GM23338 (cell line): Measurements from ENCODE around the gene ZDHHC1. TPM values are rescaled to one million over a fixed set of nuclear protein-coding genes. Genes with fewer than 3 reads are reported as not detected.

Experiments
- ATAC-seq: fragments of 200-7000 bp; cut with Tn5 transposase; 3 replicates; pipeline ENCODE4 v1.9.1; 2020
- DNase-seq: peaks from one replicate; pipeline ENCODE4 v3.0.0-alpha.2; 2015; ENCODE audit warnings: low spot score
- H2AFZ ChIP-seq: fragments of 200-600 bp; sonication (generic); 2 replicates; pipeline ENCODE4 v1.8.0; 2016; ENCODE audit warnings: antibody characterized with exemption, mild to moderate bottlenecking, moderate library complexity
- H3F3A ChIP-seq: fragments of 200-600 bp; sonication (generic); replicated peaks from 2 replicates; pipeline ENCODE4 v1.8.0; 2017; ENCODE audit warnings: antibody characterized with exemption, mixed run types, low read depth
- H3K27ac ChIP-seq: fragments of 200-600 bp; sonication (generic); 2 replicates; pipeline ENCODE4 v1.6.1; 2016; ENCODE audit warnings: low read depth
- H3K27me3 ChIP-seq: fragments of 200-600 bp; sonication (generic); 2 replicates; pipeline ENCODE4 v1.8.0; 2016; ENCODE audit warnings: mild to moderate bottlenecking, mixed run types, moderate library complexity; ENCODE audit not compliant: insufficient read depth
- H3K36me3 ChIP-seq: fragments of 200-600 bp; sonication (generic); 2 replicates; pipeline ENCODE4 v1.8.0; 2016; ENCODE audit warnings: mild to moderate bottlenecking; ENCODE audit not compliant: insufficient read depth
- H3K4me1 ChIP-seq: fragments of 200-600 bp; sonication (generic); 2 replicates; pipeline ENCODE4 v1.8.0; 2016; ENCODE audit warnings: mild to moderate bottlenecking, moderate library complexity; ENCODE audit not compliant: insufficient read depth
- H3K4me2 ChIP-seq: fragments of 200-600 bp; sonication (generic); 2 replicates; pipeline ENCODE4 v1.7.1; 2017; ENCODE audit warnings: mixed run types
- H3K4me3 ChIP-seq: fragments of 200-600 bp; sonication (generic); 2 replicates; pipeline ENCODE4 v1.6.1; 2016; ENCODE audit warnings: mixed run types
- H3K79me2 ChIP-seq: fragments of 200-600 bp; sonication (generic); replicated peaks from 2 replicates; pipeline ENCODE4 v1.8.0; 2017; ENCODE audit warnings: mild to moderate bottlenecking; ENCODE audit not compliant: insufficient read depth
- H3K9me2 ChIP-seq: fragments of 200-600 bp; sonication (generic); 2 replicates; pipeline ENCODE4 v1.8.0; 2017; ENCODE audit not compliant: insufficient read depth
- H4K20me1 ChIP-seq: fragments of 200-600 bp; sonication (generic); replicated peaks from 2 replicates; pipeline ENCODE4 v1.8.0; 2017; ENCODE audit warnings: mild to moderate bottlenecking; ENCODE audit not compliant: insufficient read depth
- H3K27ac Mint-ChIP-seq: 2 replicates; pipeline ENCODE4 v1.8.0; 2020; ENCODE audit warnings: inconsistent platforms, mild to moderate bottlenecking, moderate library complexity, mixed read lengths
- H3K27me3 Mint-ChIP-seq: 3 replicates; pipeline ENCODE4 v1.8.0; 2022; ENCODE audit warnings: low read depth, mild to moderate bottlenecking, moderate library complexity, mixed read lengths, inconsistent platforms; ENCODE audit not compliant: insufficient read depth, poor library complexity
- H3K36me3 Mint-ChIP-seq: 3 replicates; pipeline ENCODE4 v1.8.0; 2021; ENCODE audit warnings: low read depth, mild to moderate bottlenecking, inconsistent platforms, moderate library complexity, mixed read lengths
- H3K4me1 Mint-ChIP-seq: 3 replicates; pipeline ENCODE4 v1.8.0; 2020; ENCODE audit warnings: mild to moderate bottlenecking, inconsistent platforms, mixed read lengths
- H3K4me3 Mint-ChIP-seq: 3 replicates; pipeline ENCODE4 v1.8.0; 2021; ENCODE audit warnings: moderate library complexity, mild to moderate bottlenecking, inconsistent platforms, mixed read lengths
- H3K9me3 Mint-ChIP-seq: 3 replicates; pipeline ENCODE4 v1.8.0; 2020; ENCODE audit warnings: moderate library complexity, mild to moderate bottlenecking, inconsistent platforms, mixed read lengths
- CREB1 ChIP-seq: fragments of 250-450 bp; sonication (Bioruptor Pico); IDR thresholded peaks from 2 replicates; pipeline ENCODE4 v1.5.0; 2020; ENCODE audit warnings: low read depth, mild to moderate bottlenecking, moderate library complexity
- CTCF ChIP-seq, 2 experiments: fragments of 200-600 bp in 1 of 2; sonication (generic) in 1 of 2; conservative IDR thresholded peaks; 2 replicates each; pipeline versions ENCODE4 v1.5.1 to v1.6.1; 2016 to 2017; ENCODE audit warnings: antibody characterized with exemption in 2 of 2, low read depth in 2 of 2, mild to moderate bottlenecking in 2 of 2, moderate library complexity in 1 of 2
- ETS1 ChIP-seq: IDR thresholded peaks from 2 replicates; pipeline ENCODE4 v1.6.1; 2016; ENCODE audit warnings: antibody characterized with exemption
- EZH2 ChIP-seq: fragments of 200-600 bp; sonication (generic); IDR thresholded peaks from one replicate; pipeline ENCODE4 v1.8.0; 2017; ENCODE audit warnings: antibody characterized with exemption, mild to moderate bottlenecking, low read depth; ENCODE audit not compliant: unreplicated experiment
- JUNB ChIP-seq: IDR thresholded peaks from one replicate; pipeline ENCODE4 v1.6.1; 2016; ENCODE audit warnings: antibody characterized with exemption; ENCODE audit not compliant: unreplicated experiment
- NANOG ChIP-seq: IDR thresholded peaks from 2 replicates; pipeline ENCODE4 v1.6.1; 2016; ENCODE audit warnings: antibody characterized with exemption, borderline replicate concordance
- POLR2AphosphoS5 ChIP-seq: IDR thresholded peaks from 2 replicates; pipeline ENCODE4 v1.6.1; 2016; ENCODE audit warnings: antibody characterized with exemption, low read depth
- REST ChIP-seq: IDR thresholded peaks from one replicate; pipeline ENCODE4 v1.6.1; 2018; ENCODE audit warnings: antibody characterized with exemption; ENCODE audit not compliant: unreplicated experiment
- STAT1 ChIP-seq: IDR thresholded peaks from one replicate; pipeline ENCODE4 v1.6.1; 2016; ENCODE audit warnings: antibody characterized with exemption; ENCODE audit not compliant: unreplicated experiment
- ZNF114 ChIP-seq: fragments of 250-450 bp; sonication (Bioruptor Pico); IDR thresholded peaks from 2 replicates; pipeline ENCODE4 v1.5.0; 2020; ENCODE audit warnings: mild to moderate bottlenecking, moderate library complexity
- ZNF331 ChIP-seq: fragments of 250-450 bp; sonication (Bioruptor Pico); IDR thresholded peaks from 2 replicates; pipeline ENCODE4 v1.5.0; 2020; ENCODE audit warnings: low read depth, mild to moderate bottlenecking, moderate library complexity
- ZNF462 ChIP-seq: fragments of 250-450 bp; sonication (Bioruptor Pico); IDR thresholded peaks from 2 replicates; pipeline ENCODE4 v1.5.0; 2020; ENCODE audit warnings: mild to moderate bottlenecking, moderate library complexity
- polyA plus RNA-seq: library from polyadenylated mRNA; unstranded; fragments of >200 nt; fragmentation: Nextera tagmentation; extraction: Ambion mirVana; gene quantifications from 2 replicates; pipeline ENCODE4 v1.2.1, GENCODE V29; 2016
- total RNA-seq: library from RNA; depleted of rRNA; stranded (reverse); fragments of >200 nt; shearing (Covaris generic); gene quantifications from 2 replicates; pipeline ENCODE4 v1.2.3, GENCODE V29; 2014

The ZDHHC1 gene
- total and polyA plus RNA-seq, 2 experiments from 2014 or later: 1.4 to 2.7 TPM

GRCh38 chr16:67412294-67412693, 4.0 kb downstream of the ZDHHC1 start:
- ATAC-seq (no peak), DNase-seq (no peak)
- Histone ChIP-seq H3K27ac (no peak overlapping the region), H3K79me2 (no peaks in the 10 kb centered on the region), H3K9me2 (no peaks in the 10 kb centered on the region), H3K27me3 (no peaks in the 10 kb centered on the region), H3K4me1 (peaks cover 21% of the 10 kb centered on the region), H3F3A (peaks cover 6% of the 10 kb centered on the region; the same call in 1 of the 2 replicates), H4K20me1 (no peaks in the 10 kb centered on the region; the same call in 1 of the 2 replicates), H3K4me3 (no peak overlapping the region), H3K4me2 (no peak overlapping the region), H2AFZ (no peak overlapping the region), H3K36me3 (no peaks in the 10 kb centered on the region)
- no peak overlapping the region for H3K27ac Mint-ChIP-seq
- H3K27me3 Mint-ChIP-seq: peaks cover 19% of the 10 kb centered on the region
- peaks cover 30% of the 10 kb centered on the region for H3K4me1 Mint-ChIP-seq
- H3K4me3 Mint-ChIP-seq: no peak overlapping the region
- no peaks in the 10 kb centered on the region for H3K9me3 Mint-ChIP-seq
- H3K36me3 Mint-ChIP-seq: no peaks in the 10 kb centered on the region; the same call in 2 of the 3 replicates
- TF ChIP-seq ZNF114 (CRISPR knock-in tag) (no peak), STAT1 (no peak), ZNF331 (CRISPR knock-in tag) (no peak), NANOG (no peak), CREB1 (CRISPR knock-in tag) (no peak), ZNF462 (CRISPR knock-in tag) (no peak), POLR2AphosphoS5 (no peak), JUNB (no peak), REST (no peak), CTCF (conservative IDR thresholded peaks at IDR 0.05; ENCODE audit: low read depth in 2 of 2) (no peak), EZH2 (no peak), ETS1 (no peak)
